ENCODE measurements around the gene GOLGA6D. TPM values are rescaled to one million over a fixed set of nuclear protein-coding genes. Genes with fewer than 3 reads are reported as not detected.

GOLGA6D gene
- total and polyA plus RNA-seq, 2 of the 8 experiments (the other 6 are each of a cell fraction or from before 2014, with no cell fraction given) = 0.27 to 0.69 TPM

DNA sequence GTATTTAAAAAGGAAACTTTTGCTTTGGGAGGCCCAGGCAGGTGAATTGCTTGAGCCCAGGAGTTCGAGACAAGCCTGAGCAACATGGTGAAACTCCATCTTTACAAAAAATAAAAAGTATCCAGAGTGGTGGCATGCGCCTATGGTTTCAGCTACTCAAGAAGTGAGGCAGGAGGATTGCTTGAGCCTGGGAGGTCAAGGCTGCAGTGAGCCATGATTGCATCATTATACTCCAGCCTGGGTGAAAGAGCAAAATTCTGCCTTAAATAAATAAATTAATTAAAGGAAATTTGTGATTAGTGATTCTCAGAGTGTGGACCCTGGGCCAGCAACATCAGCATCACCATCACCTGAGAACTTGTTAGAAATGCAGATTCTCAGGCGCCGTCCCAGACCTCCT lies 43.3 kb downstream of the GOLGA6D start:
- Histone ChIP-seq H3K23me2 (ENCODE audit: low read depth, low read length) (no peaks in the 10 kb centered on the region), H2BK5ac (ENCODE audit: low read depth, low read length) (no peak overlapping the region), H3K79me2 (ENCODE audit: control insufficient read depth in 1 of 2, insufficient read depth in 2 of 2, low read length in 2 of 2) (no peaks in the 10 kb centered on the region), H2BK20ac (ENCODE audit: low read length) (no peak overlapping the region), H3K4ac (replicated peaks; ENCODE audit: insufficient read length, low read depth, low read length) (no peak overlapping the region), H3K18ac (ENCODE audit: extremely low read depth, low read length) (no peak overlapping the region), H3K27ac (ENCODE audit: low read depth, low read length) (no peak overlapping the region), H3K14ac (ENCODE audit: insufficient read length) (no peak overlapping the region), H2BK12ac (ENCODE audit: low read depth, low read length) (no peak overlapping the region), H2BK15ac (ENCODE audit: low read length) (no peak overlapping the region), H3K9me3 (ENCODE audit: insufficient read depth in 2 of 2, low read depth in 1 of 2, low read length in 1 of 2) (peaks cover 0 to 2% of the 10 kb centered on the region in 2 experiments; a peak in 1 of 4 replicates), H2AFZ (ENCODE audit: low read length) (no peak overlapping the region), H4K20me1 (replicated peaks in 1 of 2; ENCODE audit: control insufficient read depth in 1 of 2, insufficient read depth in 2 of 2, low read length in 2 of 2) (no peaks in the 10 kb centered on the region), H4K5ac (ENCODE audit: insufficient read length, low read depth, low read length) (no peak overlapping the region), H3K79me1 (ENCODE audit: low read depth, low read length) (no peaks in the 10 kb centered on the region), H3K4me3 (ENCODE audit: extremely low read depth in 1 of 4, insufficient read depth in 2 of 4, low read depth in 3 of 4, low read length in 4 of 4) (no peak overlapping the region), H3K9ac (replicated peaks in 1 of 4; ENCODE audit: extremely low read depth in 1 of 4, low read depth in 3 of 4, low read length in 3 of 4) (no peak overlapping the region), H3K4me2 (ENCODE audit: insufficient read depth in 1 of 2, low read depth in 2 of 2, low read length in 2 of 2) (no peak overlapping the region), H2BK120ac (replicated peaks; ENCODE audit: low read depth, low read length) (no peak overlapping the region), H2AK5ac (ENCODE audit: low read depth, low read length) (no peak overlapping the region), H4K91ac (replicated peaks; ENCODE audit: insufficient read length, low read length) (no peak overlapping the region), H4K8ac (ENCODE audit: extremely low read depth, insufficient read depth, low read length) (no peak overlapping the region), H3K27me3 (replicated peaks in 1 of 4; ENCODE audit: control insufficient read depth in 3 of 4, extremely low read depth in 1 of 4, insufficient read depth in 3 of 4, low read length in 3 of 4) (no peaks in the 10 kb centered on the region), H3K56ac (replicated peaks; ENCODE audit: insufficient read length, low read depth, low read length) (no peak overlapping the region), H3K36me3 (ENCODE audit: control insufficient read depth in 2 of 4, insufficient read depth in 4 of 4, low read length in 3 of 4) (no peaks in the 10 kb centered on the region), H3K23ac (ENCODE audit: insufficient read length) (no peak overlapping the region), H3K4me1 (replicated peaks in 1 of 4; ENCODE audit: control insufficient read depth in 3 of 4, insufficient read depth in 4 of 4, low read length in 3 of 4) (no peaks in the 10 kb centered on the region)
- no peak for TF ChIP-seq KDM1A (IDR thresholded peaks at IDR 0.05; ENCODE audit: borderline replicate concordance, low read length)
- TF ChIP-seq RXRA (IDR thresholded peaks at IDR 0.05; ENCODE audit: insufficient read depth, low read depth, low read length) = no peak
- TF ChIP-seq SP4 (IDR thresholded peaks at IDR 0.05; ENCODE audit: low read length) = no peak
- no peak for TF ChIP-seq SIX5 (IDR thresholded peaks at IDR 0.05; ENCODE audit: low read depth, low read length)
- DNase-seq (ENCODE audit: low read depth in 1 of 2, low spot score in 2 of 2) (no peak), FAIRE-seq (no peak)
- ChIA-PET POLR2A (ENCODE audit: partially characterized antibody) (no interaction called here), CTCF (ENCODE audit: partially characterized antibody) (no interaction called here)
- 100% methylated on average over 4 of the region's 4 CpGs; no CpG with 5 or more reads in 1 of the 2 experiments for WGBS, 2 experiments (ENCODE audit: extremely low coverage in 1 of 2, insufficient coverage in 1 of 2, insufficient read length in 1 of 2, insufficient replicate concordance in 2 of 2, low coverage in 1 of 2, low lambda C conversion rate in 2 of 2, missing lambda C conversion rate in 1 of 2)

All from H1 (cell line).